Glutamatergic neuron (in vitro differentiated cells): Measurements from ENCODE around the gene ITFG1. TPM values are rescaled to one million over a fixed set of nuclear protein-coding genes. Genes with fewer than 3 reads are reported as not detected.
"Not testable (repeated sequence)": the region's sequence is repeated elsewhere in the genome, so short reads cannot be mapped to it uniquely, and the experiment has no call there.

ENCODE experiments used
- DNase-seq: peaks from one replicate; pipeline ENCODE4 v3.0.0; 2022
- H3K27ac Mint-ChIP-seq: one replicate; pipeline ENCODE4 v1.8.0; 2020; ENCODE audit warnings: mild to moderate bottlenecking, mixed read lengths, inconsistent platforms; ENCODE audit not compliant: unreplicated experiment
- H3K27me3 Mint-ChIP-seq: one replicate; pipeline ENCODE4 v1.8.0; 2020; ENCODE audit warnings: mild to moderate bottlenecking, moderate library complexity, mixed read lengths, inconsistent platforms; ENCODE audit not compliant: unreplicated experiment
- H3K36me3 Mint-ChIP-seq: one replicate; pipeline ENCODE4 v1.8.0; 2020; ENCODE audit warnings: mild to moderate bottlenecking, mixed read lengths, inconsistent platforms; ENCODE audit not compliant: unreplicated experiment
- H3K4me1 Mint-ChIP-seq: one replicate; pipeline ENCODE4 v1.8.0; 2020; ENCODE audit warnings: mild to moderate bottlenecking, low read depth, mixed read lengths, inconsistent platforms; ENCODE audit not compliant: unreplicated experiment
- H3K4me3 Mint-ChIP-seq: one replicate; pipeline ENCODE4 v1.8.0; 2020; ENCODE audit warnings: mild to moderate bottlenecking, mixed read lengths, inconsistent platforms; ENCODE audit not compliant: unreplicated experiment
- H3K9me3 Mint-ChIP-seq: one replicate; pipeline ENCODE4 v1.8.0; 2020; ENCODE audit warnings: mild to moderate bottlenecking, moderate library complexity, mixed read lengths, inconsistent platforms; ENCODE audit not compliant: unreplicated experiment
- total RNA-seq: library from RNA; stranded (reverse); fragmentation: NEBNext Ultra II Directional; extraction: Animal tissue kit (Norgen Biotek cat#: 25700); gene quantifications from one replicate; pipeline ENCODE4 v1.2.1, GENCODE V29; 2021; ENCODE audit not compliant: unreplicated experiment
- TF ChIP-seq, protein P1 (sequence below): fragments of 200-600 bp; sonication (generic); IDR thresholded peaks from one replicate; pipeline ENCODE4 v1.5.0; 2021; ENCODE audit not compliant: partially characterized antibody, unreplicated experiment

The ITFG1 gene
- total RNA-seq, 1 donor from 2014 or later = 68.7 TPM

GRCh38 chr16:47473792-47474191 lies 12.9 kb upstream of the ITFG1 start:
- DNase-seq = no peak
- H3K27me3 Mint-ChIP-seq = no peaks in the 10 kb centered on the region
- TF ChIP-seq, protein P1, sequence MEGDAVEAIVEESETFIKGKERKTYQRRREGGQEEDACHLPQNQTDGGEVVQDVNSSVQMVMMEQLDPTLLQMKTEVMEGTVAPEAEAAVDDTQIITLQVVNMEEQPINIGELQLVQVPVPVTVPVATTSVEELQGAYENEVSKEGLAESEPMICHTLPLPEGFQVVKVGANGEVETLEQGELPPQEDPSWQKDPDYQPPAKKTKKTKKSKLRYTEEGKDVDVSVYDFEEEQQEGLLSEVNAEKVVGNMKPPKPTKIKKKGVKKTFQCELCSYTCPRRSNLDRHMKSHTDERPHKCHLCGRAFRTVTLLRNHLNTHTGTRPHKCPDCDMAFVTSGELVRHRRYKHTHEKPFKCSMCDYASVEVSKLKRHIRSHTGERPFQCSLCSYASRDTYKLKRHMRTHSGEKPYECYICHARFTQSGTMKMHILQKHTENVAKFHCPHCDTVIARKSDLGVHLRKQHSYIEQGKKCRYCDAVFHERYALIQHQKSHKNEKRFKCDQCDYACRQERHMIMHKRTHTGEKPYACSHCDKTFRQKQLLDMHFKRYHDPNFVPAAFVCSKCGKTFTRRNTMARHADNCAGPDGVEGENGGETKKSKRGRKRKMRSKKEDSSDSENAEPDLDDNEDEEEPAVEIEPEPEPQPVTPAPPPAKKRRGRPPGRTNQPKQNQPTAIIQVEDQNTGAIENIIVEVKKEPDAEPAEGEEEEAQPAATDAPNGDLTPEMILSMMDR = no peak
- H3K27ac Mint-ChIP-seq = no peak overlapping the region
- H3K9me3 Mint-ChIP-seq = no peaks in the 10 kb centered on the region
- no peak overlapping the region for H3K4me3 Mint-ChIP-seq
- no peaks in the 10 kb centered on the region for H3K36me3 Mint-ChIP-seq
- H3K4me1 Mint-ChIP-seq = peaks cover 9% of the 10 kb centered on the region

GRCh38 chr16:47473004-47473403 lies 12.1 kb upstream of the ITFG1 start:
- peaks cover 12% of the 10 kb centered on the region for H3K4me1 Mint-ChIP-seq
- not testable (repeated sequence) for H3K9me3 Mint-ChIP-seq

DNA sequence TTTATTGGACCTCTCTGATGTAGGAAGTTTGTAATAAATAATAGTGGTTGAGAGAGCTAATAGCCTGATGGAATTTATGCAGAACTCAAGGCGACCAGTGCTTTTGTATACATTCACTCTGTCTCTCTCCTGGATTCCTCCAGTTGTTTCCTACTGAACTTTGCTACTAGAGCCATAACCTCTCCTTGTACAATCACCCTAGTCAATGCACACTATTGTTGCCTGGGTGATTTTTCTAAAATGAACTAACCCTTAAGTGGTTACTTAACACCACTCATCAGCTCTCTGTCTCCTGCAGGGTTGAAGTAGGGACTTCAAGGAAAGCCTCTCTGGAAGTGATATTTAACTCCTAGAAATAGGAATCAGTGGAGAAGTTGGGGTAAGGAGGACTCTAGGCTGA lies 9.9 kb upstream of the ITFG1 start:
- Mint-ChIP-seq H3K4me3 (no peak overlapping the region), H3K27me3 (no peaks in the 10 kb centered on the region), H3K27ac (no peak overlapping the region), H3K4me1 (peaks cover 14% of the 10 kb centered on the region), H3K36me3 (no peaks in the 10 kb centered on the region), H3K9me3 (no peaks in the 10 kb centered on the region)
- no peak for DNase-seq
- TF ChIP-seq, protein P1 = no peak

More at GRCh38 chr16:47473004-47473403, 12.1 kb upstream of the ITFG1 start:
- H3K36me3 Mint-ChIP-seq, H3K4me3 Mint-ChIP-seq, DNase-seq, H3K27ac Mint-ChIP-seq, H3K27me3 Mint-ChIP-seq: not testable (repeated sequence)

GRCh38 chr16:47470211-47470610 lies 9.3 kb upstream of the ITFG1 start:
- Mint-ChIP-seq H3K36me3 (no peaks in the 10 kb centered on the region), H3K4me1 (peaks cover 17% of the 10 kb centered on the region), H3K4me3 (no peak overlapping the region), H3K27me3 (no peaks in the 10 kb centered on the region), H3K27ac (no peak overlapping the region), H3K9me3 (no peaks in the 10 kb centered on the region)
- DNase-seq = no peak
- TF ChIP-seq, protein P1 = no peak

- TF ChIP-seq, protein P1 = no peak
Measured at GRCh38 chr16:47469227-47469626, 8.4 kb upstream of the ITFG1 start.

GRCh38 chr16:47468070-47468689 lies 7.3 kb upstream of the ITFG1 start:
- H3K27me3 Mint-ChIP-seq, DNase-seq, H3K27ac Mint-ChIP-seq, H3K9me3 Mint-ChIP-seq, H3K4me3 Mint-ChIP-seq, H3K36me3 Mint-ChIP-seq: not testable (repeated sequence)
- peaks cover 29% of the 10 kb centered on the region for H3K4me1 Mint-ChIP-seq

More at GRCh38 chr16:47469227-47469626, 8.4 kb upstream of the ITFG1 start:
- H3K4me1 Mint-ChIP-seq = peaks cover 21% of the 10 kb centered on the region
- no peak overlapping the region for H3K4me3 Mint-ChIP-seq
- H3K9me3 Mint-ChIP-seq = no peaks in the 10 kb centered on the region
- no peaks in the 10 kb centered on the region for H3K36me3 Mint-ChIP-seq
- DNase-seq = no peak
- H3K27me3 Mint-ChIP-seq = no peaks in the 10 kb centered on the region
- H3K27ac Mint-ChIP-seq = no peak overlapping the region
